ENCODE measurements around the gene AQP3. TPM values are rescaled to one million over a fixed set of nuclear protein-coding genes. Genes with fewer than 3 reads are reported as not detected.

Gene AQP3
- total and polyA plus RNA-seq, 2 experiments from 2014 or later = 6.8 to 7.2 TPM

DNA sequence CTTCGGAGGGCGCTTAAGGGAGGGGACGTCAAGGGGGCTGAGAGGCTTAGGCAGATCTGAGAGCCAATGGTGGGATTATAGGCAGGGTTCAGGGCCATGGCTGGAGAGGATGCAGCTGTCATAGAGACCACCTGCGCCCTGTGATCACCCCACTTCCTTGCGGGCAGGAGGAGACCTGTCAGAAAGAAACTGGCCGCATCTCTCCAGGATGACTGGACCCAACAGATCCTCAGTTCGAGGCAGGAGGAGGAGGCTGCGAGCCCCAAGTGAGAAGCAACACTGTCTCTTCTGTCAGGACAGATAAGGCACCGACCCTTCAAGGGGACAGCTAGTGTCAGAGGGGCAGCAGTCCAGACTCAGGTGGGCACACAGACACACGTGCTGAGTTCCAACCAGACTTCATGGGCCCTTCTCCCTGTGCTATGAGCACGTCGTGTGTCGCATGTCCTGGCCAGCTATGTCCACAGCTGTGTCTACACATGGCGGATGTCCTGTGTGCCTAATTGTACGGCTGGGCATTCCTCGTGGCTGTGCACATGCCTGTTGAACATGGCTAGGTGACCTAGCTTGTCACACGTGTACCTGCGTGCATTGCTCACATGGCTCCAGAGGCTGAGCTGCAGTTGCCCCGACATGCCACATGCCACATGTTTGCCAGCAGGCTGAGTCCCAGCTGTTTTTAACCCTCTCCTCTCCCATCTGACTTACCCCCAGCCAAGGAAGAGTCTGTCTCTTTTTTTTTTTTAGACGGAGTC lies 583 bp upstream of the AQP3 start:
- no peaks in the 10 kb centered on the region for H3K36me3 ChIP-seq
- no peaks in the 10 kb centered on the region for H3K27me3 ChIP-seq
- TF ChIP-seq, protein P1, sequence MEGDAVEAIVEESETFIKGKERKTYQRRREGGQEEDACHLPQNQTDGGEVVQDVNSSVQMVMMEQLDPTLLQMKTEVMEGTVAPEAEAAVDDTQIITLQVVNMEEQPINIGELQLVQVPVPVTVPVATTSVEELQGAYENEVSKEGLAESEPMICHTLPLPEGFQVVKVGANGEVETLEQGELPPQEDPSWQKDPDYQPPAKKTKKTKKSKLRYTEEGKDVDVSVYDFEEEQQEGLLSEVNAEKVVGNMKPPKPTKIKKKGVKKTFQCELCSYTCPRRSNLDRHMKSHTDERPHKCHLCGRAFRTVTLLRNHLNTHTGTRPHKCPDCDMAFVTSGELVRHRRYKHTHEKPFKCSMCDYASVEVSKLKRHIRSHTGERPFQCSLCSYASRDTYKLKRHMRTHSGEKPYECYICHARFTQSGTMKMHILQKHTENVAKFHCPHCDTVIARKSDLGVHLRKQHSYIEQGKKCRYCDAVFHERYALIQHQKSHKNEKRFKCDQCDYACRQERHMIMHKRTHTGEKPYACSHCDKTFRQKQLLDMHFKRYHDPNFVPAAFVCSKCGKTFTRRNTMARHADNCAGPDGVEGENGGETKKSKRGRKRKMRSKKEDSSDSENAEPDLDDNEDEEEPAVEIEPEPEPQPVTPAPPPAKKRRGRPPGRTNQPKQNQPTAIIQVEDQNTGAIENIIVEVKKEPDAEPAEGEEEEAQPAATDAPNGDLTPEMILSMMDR (IDR thresholded peaks at IDR 0.05; ENCODE audit: low read depth, low read length) = no peak
- no peaks in the 10 kb centered on the region for H3K4me1 ChIP-seq (ENCODE audit: low read depth)
- H3K9me3 ChIP-seq (ENCODE audit: low read depth) = no peaks in the 10 kb centered on the region
- no peak for DNase-seq (ENCODE audit: low read depth in 1 of 2, low spot score in 1 of 2)
- H3K4me3 ChIP-seq = peak overlapping the region; percentile 23
- no peak overlapping the region for H3K27ac ChIP-seq

DNA sequence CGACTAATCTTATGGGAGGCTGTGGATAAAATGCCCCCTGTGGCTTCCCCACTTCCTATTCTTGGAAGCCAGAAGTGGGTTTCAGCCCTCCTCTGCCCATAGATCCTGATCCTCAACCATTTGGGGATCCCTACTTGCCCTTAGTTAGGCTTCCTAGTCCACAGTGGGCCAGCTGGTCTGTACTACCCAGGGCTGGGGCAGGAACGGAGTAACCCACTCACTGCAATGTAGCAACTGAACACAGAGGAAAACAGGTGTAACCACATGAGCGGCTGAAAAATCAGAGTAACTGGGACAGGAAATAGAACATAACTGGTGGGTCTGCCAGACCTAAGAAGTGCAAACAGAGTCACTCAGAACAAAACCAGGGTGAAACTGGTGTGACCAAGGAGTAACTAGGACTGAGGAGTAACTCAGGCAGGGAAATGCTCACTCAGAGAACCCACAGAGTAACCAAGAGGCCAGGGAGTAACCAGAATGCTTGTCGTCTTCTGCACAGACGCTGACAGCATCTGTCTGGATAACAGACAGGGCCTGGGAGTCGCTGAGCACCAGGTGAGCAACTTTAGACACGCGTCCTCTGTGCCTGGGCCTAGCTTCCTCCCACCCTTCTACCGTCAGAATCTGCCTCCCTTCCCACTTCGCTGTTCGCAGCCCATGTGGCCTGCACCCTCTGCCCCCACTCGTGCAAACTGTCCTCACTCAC lies 1.0 kb downstream of the AQP3 start:
- no peak overlapping the region for H3K4me3 ChIP-seq
- no peaks in the 10 kb centered on the region for H3K9me3 ChIP-seq (ENCODE audit: low read depth)
- H3K4me1 ChIP-seq (ENCODE audit: low read depth) = no peaks in the 10 kb centered on the region
- TF ChIP-seq, protein P1 (IDR thresholded peaks at IDR 0.05; ENCODE audit: low read depth, low read length) = no peak
- no peaks in the 10 kb centered on the region for H3K27me3 ChIP-seq
- H3K36me3 ChIP-seq = no peaks in the 10 kb centered on the region
- no peak overlapping the region for H3K27ac ChIP-seq
- no peak for DNase-seq (ENCODE audit: low read depth in 1 of 2, low spot score in 1 of 2)

DNA sequence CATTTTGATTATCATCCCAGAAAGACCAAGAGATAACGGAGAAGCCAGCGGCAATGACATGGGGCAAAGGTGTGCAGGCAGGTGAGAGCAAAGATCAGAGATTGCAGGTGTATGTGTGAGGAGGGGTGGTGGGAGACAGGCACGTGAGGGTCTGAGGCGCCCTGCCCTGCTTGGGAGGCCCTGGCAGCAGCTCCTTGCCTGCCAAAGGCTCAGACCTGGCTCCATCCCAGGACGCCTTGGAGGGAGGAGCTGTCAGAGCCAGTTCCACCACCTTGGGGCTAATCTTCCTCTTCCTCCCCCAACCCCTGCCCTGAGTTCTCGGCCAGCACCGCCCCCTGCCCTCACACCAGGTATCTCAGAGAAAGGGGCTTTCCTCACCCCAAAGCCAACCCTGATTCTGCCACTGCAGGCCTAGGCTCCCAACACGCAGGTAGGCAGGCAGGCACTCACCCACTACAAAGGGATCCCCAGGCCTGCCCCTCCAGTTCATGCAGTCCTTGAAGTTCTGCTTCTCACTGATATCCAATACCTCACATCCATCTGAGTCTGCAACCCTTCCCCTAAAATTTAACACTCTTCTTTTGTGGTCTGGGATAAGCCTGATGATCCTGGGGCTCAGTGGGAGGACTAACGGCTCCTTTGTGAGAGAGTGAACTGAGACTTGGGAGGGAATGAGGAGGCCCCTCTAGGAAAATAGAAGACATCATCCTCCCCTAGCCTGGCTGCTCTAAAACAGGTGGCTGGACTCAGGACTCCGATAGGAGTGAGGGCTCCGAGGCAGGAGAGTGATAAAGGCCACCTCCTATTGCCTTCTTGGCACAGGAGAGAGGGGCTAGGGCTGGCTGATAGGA lies 1.8 kb downstream of the AQP3 start:
- no peaks in the 10 kb centered on the region for H3K27me3 ChIP-seq
- H3K9me3 ChIP-seq (ENCODE audit: low read depth) = no peaks in the 10 kb centered on the region
- no peak for DNase-seq (ENCODE audit: low read depth in 1 of 2, low spot score in 1 of 2)
- no peak overlapping the region for H3K27ac ChIP-seq
- no peaks in the 10 kb centered on the region for H3K4me1 ChIP-seq (ENCODE audit: low read depth)
- no peaks in the 10 kb centered on the region for H3K36me3 ChIP-seq
- TF ChIP-seq, protein P1 (IDR thresholded peaks at IDR 0.05; ENCODE audit: low read depth, low read length) = no peak
- H3K4me3 ChIP-seq = no peak overlapping the region

DNA sequence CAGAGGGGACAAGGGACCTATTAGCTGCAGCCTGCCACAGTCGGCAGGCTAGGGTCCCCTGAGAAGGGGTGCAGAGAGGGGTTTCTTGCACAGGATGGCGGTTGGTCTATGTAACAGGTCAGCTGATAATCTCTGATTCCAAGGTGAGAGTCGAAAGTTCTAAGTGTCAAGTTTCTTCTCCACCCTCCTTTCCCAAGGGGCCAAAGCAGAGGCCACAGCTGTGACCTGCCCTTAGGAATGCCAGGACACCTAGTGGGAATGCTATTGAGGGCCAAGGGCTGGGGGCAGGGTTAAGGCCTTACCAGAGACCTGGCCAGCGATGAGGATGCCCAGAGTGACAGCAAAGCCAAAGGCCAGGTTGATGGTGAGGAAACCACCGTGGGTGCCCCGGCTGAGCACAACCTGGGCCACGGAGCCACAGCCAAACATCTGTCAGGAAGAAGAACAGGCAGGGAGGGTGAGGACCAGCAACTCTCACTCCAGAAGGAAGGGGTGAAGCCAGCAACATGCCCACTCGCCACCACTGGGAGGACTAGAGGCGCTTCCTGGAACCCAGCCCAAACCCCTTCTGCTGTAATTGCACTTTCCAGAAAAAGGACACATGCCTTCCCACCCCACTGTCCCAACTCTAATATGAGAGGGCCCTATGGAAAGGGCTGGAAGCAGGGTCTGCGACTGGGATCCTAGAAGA lies 3.8 kb downstream of the AQP3 start:
- H3K4me3 ChIP-seq = no peak overlapping the region
- TF ChIP-seq, protein P1 (IDR thresholded peaks at IDR 0.05; ENCODE audit: low read depth, low read length) = no peak
- no peaks in the 10 kb centered on the region for H3K4me1 ChIP-seq (ENCODE audit: low read depth)
- H3K36me3 ChIP-seq = no peaks in the 10 kb centered on the region
- H3K27ac ChIP-seq = no peak overlapping the region
- no peak for DNase-seq (ENCODE audit: low read depth in 1 of 2, low spot score in 1 of 2)
- no peaks in the 10 kb centered on the region for H3K27me3 ChIP-seq
- no peaks in the 10 kb centered on the region for H3K9me3 ChIP-seq (ENCODE audit: low read depth)

DNA sequence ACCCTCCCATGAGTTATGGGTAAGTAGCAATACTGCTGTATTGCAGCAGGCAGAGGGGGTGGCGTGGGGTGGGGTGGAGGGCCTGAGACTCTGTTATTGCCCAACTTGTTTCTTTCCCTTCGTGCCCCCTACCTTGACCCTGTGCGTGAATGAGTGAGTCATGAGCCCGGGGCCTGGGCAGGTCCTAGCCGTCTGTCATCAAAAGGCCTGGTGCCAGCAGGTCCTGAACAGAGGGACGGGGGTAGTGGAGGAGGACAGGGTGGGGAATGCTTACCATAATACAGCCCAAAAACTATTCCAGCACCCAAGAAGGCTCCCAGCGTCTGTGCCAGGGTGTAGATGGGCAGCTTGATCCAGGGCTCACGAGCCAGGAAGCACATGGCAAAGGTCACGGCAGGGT lies 4.3 kb downstream of the AQP3 start:
- H3K9me3 ChIP-seq (ENCODE audit: low read depth) = no peaks in the 10 kb centered on the region
- no peaks in the 10 kb centered on the region for H3K36me3 ChIP-seq
- no peaks in the 10 kb centered on the region for H3K4me1 ChIP-seq (ENCODE audit: low read depth)
- peak in 1 of 2 donors; percentile 63 for DNase-seq (ENCODE audit: low read depth in 1 of 2, low spot score in 1 of 2)
- TF ChIP-seq, protein P1 (IDR thresholded peaks at IDR 0.05; ENCODE audit: low read depth, low read length) = no peak
- no peaks in the 10 kb centered on the region for H3K27me3 ChIP-seq
- H3K4me3 ChIP-seq = no peak overlapping the region
- H3K27ac ChIP-seq = no peak overlapping the region
